Suppressor macrophage treated with lipopolysaccharide for 4 hours (primary cell): Measurements from ENCODE around the gene PBX1.

Experiments
- DNase-seq: peaks from one replicate; pipeline ENCODE4 v3.0.0-alpha.2; 2020

The PBX1 gene

DNA sequence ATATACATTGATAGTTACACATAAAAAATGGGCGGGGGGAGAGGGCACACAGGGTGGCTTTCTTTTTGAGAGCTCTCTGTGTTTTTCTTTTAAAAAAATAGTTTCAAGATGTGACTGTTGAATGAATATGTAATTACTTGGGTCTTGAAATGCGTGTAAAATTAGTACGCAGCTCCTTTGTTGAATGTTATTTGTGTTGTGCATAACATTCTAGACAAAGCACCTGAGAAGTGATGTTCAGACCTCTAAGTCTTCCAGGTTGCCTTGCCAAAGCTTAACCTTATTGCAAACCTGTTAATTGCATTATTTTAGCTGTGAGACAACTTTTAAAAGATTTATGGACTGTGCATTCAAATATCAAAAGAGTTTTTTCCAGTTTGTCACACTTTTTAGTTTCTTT, 5.4 kb downstream of the PBX1 start:
- no peak for DNase-seq

GRCh38 chr1:164565357-164565756, 6.4 kb downstream of the PBX1 start:
- DNase-seq: no peak

DNA sequence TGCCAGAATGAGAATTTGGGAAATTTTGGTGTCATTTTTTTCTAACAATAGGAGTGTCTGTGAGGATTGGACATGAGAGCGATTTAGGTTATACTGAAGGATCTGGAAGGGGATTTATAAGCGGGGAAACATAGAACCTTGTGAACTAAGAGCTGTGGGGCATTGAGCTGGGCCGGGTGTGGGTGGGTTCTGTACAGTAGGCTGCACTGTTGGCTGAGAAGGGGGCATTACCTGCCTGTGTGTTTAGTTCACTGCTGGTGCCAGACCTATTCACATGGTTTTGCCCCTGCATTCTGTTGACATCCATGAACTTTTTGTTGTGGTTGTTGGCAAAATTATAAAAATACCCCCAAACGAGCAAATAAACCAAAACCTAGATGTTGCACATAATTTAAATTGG, 8.8 kb downstream of the PBX1 start:
- DNase-seq: no peak

- DNase-seq: no peak
Observed at GRCh38 chr1:164569241-164569640, 10.3 kb downstream of the PBX1 start.

GRCh38 chr1:164569866-164570265, 10.9 kb downstream of the PBX1 start:
- no peak for DNase-seq

DNA sequence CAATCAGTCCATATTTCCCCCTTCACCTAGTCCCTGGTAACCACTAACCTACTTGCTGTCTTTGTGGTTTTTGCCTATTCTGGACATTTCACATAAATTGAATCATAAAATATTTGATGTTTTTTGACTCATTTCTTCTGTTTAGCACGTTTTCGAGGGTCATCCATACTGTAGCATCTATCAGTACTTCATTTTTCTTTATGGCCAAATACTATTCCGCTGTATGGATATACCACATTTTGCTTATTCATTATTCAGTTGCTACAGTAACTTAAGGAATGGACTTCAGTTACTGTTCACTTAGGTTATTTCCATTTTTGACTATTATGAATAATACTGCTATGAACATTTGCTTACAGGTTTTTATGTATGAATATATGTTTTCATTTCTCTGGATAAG, 12.3 kb downstream of the PBX1 start:
- no peak for DNase-seq

DNA sequence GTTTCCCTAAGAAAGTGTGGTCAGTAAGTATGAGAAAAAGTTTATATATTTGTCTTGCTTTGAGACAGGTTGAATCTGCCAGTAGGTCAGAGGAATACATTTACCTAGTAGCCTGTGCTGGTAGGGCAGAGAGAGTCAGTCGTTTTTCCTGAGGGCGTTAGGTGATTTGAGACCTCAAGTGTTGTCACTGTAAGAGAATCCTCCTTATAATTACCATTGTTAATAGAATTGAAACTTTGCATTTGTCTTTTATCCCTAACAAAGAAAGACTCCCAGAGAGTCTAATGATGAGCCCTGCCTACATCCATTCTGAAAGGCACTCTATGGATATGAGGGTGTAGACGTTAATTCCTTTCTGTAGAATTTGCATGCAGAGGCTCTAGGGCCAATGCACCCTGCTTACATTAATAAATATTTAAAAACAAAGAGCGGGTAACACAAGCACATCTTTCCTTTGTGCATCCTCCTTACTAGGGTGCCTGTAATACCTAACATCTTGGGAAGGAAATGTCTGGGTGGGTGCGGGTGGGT, 16.4 kb downstream of the PBX1 start:
- DNase-seq: no peak

DNA sequence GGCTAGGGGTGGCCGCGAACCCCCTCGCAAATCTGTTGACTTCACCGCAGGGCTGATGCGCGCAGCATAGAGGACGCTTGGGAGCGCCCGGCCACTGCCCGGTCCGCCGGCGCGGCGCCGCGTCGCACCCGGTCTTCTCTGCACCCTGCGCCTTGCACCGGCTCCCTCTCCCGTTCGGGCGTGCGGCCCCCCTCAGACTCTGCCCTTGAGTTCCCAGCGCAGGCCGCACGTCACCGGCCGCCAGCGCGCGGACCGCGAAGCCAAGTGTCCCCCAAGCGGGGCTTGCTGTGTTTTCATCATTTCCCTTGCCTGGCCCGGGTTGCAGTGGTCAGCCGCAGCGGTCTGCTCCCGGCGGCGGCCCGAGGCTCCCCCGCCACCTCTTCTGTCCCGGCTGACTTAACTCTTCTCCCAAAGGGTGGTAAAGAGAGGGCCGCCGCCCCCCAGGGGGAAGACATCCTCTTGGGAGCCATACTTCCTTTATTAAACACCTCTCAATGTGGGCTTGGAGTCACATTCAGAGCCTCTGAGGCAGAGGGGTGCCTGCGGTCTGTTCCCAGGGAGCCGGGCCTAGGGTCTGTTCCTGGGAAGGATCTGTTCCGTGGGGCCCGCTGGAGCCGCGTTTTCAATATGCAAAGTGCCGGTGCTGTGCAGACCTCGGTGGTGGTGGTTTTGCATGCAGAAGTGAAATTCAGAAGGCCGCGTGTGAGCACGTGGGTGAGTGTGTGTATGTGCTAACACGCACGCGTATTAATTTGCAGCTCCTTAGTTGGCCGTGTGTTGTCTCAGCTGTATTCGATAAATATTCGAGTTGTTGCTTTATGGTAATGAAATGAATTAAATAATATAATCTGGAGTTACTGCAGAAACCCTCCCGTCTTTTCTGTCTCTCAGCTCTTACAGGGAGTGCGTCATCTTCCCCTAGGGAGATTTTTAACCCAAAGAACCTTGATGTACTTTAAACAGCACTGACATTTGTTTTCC, 17.6 kb downstream of the PBX1 start:
- no peak for DNase-seq

- no peak for DNase-seq
Observed at GRCh38 chr1:164577291-164577690, 18.3 kb downstream of the PBX1 start.

DNA sequence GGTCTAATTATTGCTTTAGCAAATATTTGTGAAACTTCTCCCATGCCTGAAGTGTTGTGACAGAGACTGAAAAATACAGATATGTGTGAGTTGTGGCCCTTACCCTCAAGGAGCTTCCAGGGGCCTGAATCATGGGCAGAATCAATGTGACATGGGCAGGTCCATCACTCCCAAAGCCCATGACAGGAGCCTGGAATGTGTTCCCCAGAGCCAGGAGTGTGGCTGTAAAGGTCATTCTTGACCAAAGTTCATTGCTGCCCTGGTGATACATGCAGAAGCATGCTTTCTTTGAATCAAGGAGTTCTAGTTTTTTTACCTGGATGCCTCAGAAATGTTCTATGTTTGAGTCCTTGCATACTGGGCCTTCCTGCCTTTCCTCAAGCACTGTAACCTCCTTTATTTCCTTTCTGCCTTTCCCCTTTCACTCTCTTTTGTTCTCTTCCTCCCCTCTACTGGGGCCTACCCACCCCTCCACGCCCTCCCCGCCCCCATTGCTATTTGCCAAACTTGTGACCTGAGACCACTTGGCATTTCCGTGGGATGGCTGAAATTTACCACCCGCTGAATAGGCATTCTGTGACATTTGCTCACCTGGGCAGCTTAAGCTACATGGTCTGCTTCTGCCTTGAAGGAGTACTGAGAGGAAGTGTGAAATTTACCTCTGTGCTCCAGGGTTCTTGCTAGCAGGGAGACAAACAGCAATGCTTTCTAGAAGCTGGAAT, 19.7 kb downstream of the PBX1 start:
- no peak for DNase-seq

GRCh38 chr1:164579381-164579780, 20.4 kb downstream of the PBX1 start:
- no peak for DNase-seq

- no peak for DNase-seq
Observed at GRCh38 chr1:164581762-164582161, 22.8 kb downstream of the PBX1 start.

GRCh38 chr1:164583196-164583595, 24.2 kb downstream of the PBX1 start:
- no peak for DNase-seq

- no peak for DNase-seq
Observed at GRCh38 chr1:164583835-164584539, 25.0 kb downstream of the PBX1 start.

GRCh38 chr1:164586591-164586990, 27.6 kb downstream of the PBX1 start:
- no peak for DNase-seq

- DNase-seq: no peak
Observed at GRCh38 chr1:164587617-164588501, 28.9 kb downstream of the PBX1 start.

DNA sequence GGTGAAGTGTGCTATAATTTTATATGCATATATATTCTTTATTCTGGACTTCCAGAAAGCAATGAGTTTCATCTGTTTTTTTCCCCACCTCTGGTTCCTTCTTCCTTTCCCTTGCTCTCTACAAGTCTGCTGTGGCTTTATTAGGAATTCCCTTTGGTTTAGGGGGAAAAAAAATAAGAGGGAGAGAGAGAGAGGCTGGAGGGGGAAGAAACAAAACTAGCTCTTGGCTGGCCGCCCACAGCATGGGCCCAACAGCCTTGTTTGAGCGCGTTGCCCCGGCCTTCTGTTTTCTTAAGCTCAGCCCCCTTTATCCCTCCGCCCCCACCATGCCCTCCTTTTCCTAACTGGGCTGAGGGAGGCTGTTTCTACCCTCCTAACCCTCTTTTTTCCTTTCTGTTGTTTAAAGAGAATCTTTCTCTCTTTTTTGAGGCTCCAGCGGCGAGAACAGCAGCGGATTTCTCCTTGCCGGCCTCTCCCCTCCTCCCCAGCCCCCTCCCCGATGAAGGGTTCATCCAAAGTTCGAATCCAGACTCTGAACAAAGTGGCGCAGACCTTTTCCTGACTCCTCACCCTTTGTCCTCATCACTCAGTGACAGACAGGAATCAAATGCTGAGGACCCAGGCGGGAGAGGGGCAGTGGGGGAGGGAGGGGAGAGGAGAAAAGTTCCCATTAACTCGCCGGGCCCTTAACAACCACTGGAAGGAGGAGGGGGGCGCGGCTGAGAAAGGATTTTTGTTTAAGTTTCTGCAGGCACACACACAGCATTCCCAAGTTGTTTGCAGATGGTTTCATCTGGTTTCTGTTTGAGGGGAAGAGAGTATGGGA, 29.7 kb downstream of the PBX1 start:
- no peak for DNase-seq

DNA sequence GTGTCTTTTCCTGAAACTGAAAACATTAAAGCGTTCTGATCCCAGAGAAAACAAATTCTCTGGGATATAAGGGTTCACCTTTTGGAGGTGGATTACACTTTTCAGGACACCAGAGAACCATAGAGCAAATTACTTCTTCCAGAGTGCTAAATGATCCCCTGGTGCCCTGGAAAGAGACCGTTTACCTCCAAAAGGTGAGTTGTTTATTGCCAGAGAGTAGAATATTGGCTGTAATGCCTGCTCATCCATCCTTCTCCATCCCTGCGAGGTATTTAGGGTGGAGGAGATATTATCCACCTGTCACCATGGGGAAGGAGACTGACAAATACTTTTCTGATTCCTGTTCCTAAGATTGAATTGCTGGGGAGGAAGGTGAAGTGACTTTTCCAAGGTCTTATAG, 30.4 kb downstream of the PBX1 start:
- DNase-seq: no peak

DNA sequence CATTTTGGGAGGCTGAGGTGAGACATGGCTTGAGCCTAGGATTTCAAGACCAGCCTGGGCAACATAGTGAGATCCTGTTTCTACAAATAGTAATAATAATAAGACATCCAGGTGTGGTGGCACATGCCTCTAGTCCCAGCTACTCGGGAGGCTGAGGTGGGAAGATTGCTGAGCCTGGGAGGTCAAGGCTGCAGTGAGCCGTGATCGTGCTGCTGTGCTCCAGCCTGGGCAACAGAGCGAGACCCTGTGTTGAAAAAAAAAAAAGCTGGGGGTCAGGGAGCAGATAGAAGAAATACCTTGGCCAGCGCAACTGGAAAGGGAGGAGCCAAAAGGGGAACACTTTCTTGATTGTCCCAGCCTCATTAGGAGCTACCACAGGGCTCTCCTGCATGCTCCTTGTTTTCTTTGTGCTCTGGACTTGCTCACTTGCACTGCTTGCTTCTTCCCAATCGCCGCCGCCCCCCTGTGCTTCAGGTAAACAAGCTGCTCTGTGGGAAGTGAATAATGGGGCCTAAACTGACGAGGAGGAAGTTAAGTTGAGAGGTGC, 31.1 kb downstream of the PBX1 start:
- DNase-seq: no peak

DNA sequence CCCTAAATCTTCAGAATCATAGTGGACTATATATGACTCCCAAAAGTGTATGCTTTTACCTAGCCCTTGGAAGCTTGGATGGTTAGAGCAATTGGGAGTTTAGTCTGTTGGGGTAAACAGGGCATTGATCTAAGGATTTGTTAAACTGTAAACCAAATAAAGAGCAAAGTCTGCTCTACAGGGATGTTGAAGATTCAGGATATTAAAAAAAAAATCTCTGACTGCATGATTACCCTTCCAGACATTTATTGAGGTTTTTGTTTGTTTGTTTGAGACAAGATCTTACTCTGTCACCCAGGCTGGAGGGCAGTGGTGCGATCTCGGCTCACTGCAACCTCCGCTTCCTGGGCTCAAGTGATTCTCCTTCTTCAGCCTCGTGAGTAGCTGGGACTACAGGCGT, 31.6 kb downstream of the PBX1 start:
- no peak for DNase-seq

DNA sequence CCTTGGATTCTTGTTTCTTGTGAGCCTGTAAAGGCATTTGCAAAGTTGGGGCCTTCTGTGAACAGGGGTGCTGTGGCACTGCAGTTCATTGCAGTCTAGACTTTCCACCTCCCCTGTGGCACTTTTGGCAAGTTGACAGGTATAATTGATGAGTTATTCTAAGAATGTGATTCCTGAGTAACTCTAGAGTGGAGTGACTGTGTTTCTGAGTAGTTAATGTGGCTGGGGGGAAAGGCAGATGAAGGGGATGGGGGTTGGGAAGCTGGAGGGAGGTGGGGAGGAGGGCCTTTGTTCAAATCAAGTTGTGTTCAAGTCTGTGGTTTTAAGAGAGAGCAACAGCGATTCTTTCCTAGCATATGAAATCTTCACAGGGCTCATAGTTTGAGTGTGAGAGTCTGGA, 32.9 kb downstream of the PBX1 start:
- DNase-seq: no peak
